K562 (cell line): ENCODE results near the gene DCST1. TPM values are rescaled to one million over a fixed set of nuclear protein-coding genes. Genes with fewer than 3 reads are reported as not detected.
A peak's percentile ranks its signal among the peaks of the same experiment; 100 is the strongest.

Experiments used
- E2F5 ChIP-seq: sonication (generic); formaldehyde crosslinking; IDR thresholded peaks from 2 replicates; pipeline ENCODE4 v1.8.0; 2022; ENCODE audit warnings: mild to moderate bottlenecking, missing genetic modification reagents
- ETS2 ChIP-seq: IDR thresholded peaks from 2 replicates; pipeline ENCODE4 v1.6.1; 2016; ENCODE audit warnings: borderline replicate concordance, missing genetic modification characterization, mild to moderate bottlenecking, moderate library complexity, missing compliant biosample characterization; ENCODE audit not compliant: poor library complexity, severe bottlenecking
- EZH2 ChIP-seq: IDR thresholded peaks from 2 replicates; pipeline ENCODE4 v1.6.1; 2012; ENCODE audit warnings: low read depth, mild to moderate bottlenecking, inconsistent platforms, low read length, borderline replicate concordance
- GTF2B ChIP-seq: IDR thresholded peaks from 2 replicates; pipeline ENCODE4 v1.6.1; 2011; ENCODE audit not compliant: insufficient read length; ENCODE audit errors: extremely low read depth
- LCOR ChIP-seq: sonication (generic); formaldehyde crosslinking; IDR thresholded peaks from 2 replicates; pipeline ENCODE4 v1.8.0; 2022; ENCODE audit warnings: mild to moderate bottlenecking, missing genetic modification reagents
- PHB2 ChIP-seq: fragments of 450-650 bp; IDR thresholded peaks from 2 replicates; pipeline ENCODE4 v1.6.1; 2017; ENCODE audit warnings: low read depth
- TAF7 ChIP-seq: fragments of 450-650 bp; IDR thresholded peaks from 2 replicates; pipeline ENCODE4 v1.6.1; 2016; ENCODE audit warnings: missing genetic modification characterization, missing compliant biosample characterization
- XRCC4 ChIP-seq: IDR thresholded peaks from one replicate; pipeline ENCODE4 v1.6.1; 2011; ENCODE audit not compliant: insufficient read depth, insufficient read length; ENCODE audit errors: extremely low read depth
- ZNF224 ChIP-seq: sonication (generic); formaldehyde crosslinking; IDR thresholded peaks from 2 replicates; pipeline ENCODE4 v1.8.0; 2022; ENCODE audit warnings: mild to moderate bottlenecking, missing genetic modification reagents
- ZNF445 ChIP-seq: fragments of 250-450 bp; sonication (Bioruptor Pico); IDR thresholded peaks from 2 replicates; pipeline ENCODE4 v1.4.0; 2020; ENCODE audit warnings: low read depth, mild to moderate bottlenecking, moderate library complexity
- ZNF507 ChIP-seq: conservative IDR thresholded peaks from 2 replicates; pipeline ENCODE4 v1.6.1; 2017; ENCODE audit warnings: missing genetic modification characterization, missing compliant biosample characterization
- ZNF57 ChIP-seq: fragments of 450-650 bp; formaldehyde crosslinking; IDR thresholded peaks from 2 replicates; pipeline ENCODE4 v1.4.0; 2020; ENCODE audit warnings: mild to moderate bottlenecking, moderate library complexity
- polyA plus RNA-seq, 8 experiments: library from polyadenylated mRNA; depleted of rRNA in 4 of 8; stranded (reverse) in 5 of 8; unstranded in 3 of 8; fragments of >200 nt; fragmentation: Nextera tagmentation in 2 of 8; fragmentation: Illumina TruSeq in 1 of 8; extraction: Ambion mirVana in 2 of 8; extraction: Trizol in 1 of 8; gene quantifications; 2 replicates each; pipeline versions ENCODE4 v1.2.1 to v1.2.3, GENCODE V29; 2011 to 2014; ENCODE audit warnings: inconsistent platforms in 1 of 8, missing spikeins in 1 of 8
- total RNA-seq, 7 experiments: library from RNA; depleted of rRNA in 6 of 7; stranded (reverse); fragments of >200 nt in 6 of 7; fragmentation: Illumina TruSeq in 2 of 7; extraction: Trizol in 2 of 7; gene quantifications; 2 replicates each; pipeline versions ENCODE4 v1.2.1 to v1.2.3, GENCODE V29; 2011 to 2021; ENCODE audit warnings: low replicate concordance in 1 of 7
- TF ChIP-seq, protein P1 (sequence below): fragments of 150-350 bp; conservative IDR thresholded peaks from 2 replicates; pipeline ENCODE4 v1.6.1; 2014; ENCODE audit warnings: low read length

The DCST1 gene
- total and polyA plus RNA-seq, 9 of the 15 experiments (the other 6 are each of a cell fraction or from before 2014, with no cell fraction given) = not detected

- TF ChIP-seq, protein P1, sequence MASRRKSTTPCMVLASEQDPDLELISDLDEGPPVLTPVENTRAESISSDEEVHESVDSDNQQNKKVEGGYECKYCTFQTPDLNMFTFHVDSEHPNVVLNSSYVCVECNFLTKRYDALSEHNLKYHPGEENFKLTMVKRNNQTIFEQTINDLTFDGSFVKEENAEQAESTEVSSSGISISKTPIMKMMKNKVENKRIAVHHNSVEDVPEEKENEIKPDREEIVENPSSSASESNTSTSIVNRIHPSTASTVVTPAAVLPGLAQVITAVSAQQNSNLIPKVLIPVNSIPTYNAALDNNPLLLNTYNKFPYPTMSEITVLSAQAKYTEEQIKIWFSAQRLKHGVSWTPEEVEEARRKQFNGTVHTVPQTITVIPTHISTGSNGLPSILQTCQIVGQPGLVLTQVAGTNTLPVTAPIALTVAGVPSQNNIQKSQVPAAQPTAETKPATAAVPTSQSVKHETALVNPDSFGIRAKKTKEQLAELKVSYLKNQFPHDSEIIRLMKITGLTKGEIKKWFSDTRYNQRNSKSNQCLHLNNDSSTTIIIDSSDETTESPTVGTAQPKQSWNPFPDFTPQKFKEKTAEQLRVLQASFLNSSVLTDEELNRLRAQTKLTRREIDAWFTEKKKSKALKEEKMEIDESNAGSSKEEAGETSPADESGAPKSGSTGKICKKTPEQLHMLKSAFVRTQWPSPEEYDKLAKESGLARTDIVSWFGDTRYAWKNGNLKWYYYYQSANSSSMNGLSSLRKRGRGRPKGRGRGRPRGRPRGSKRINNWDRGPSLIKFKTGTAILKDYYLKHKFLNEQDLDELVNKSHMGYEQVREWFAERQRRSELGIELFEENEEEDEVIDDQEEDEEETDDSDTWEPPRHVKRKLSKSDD = 0 out of 2 replicates have a peak, but pooled peaks have one; percentile 12
- TF ChIP-seq E2F5 = peak; percentile 91; the same call in 1 of the 2 replicates
- TF ChIP-seq PHB2 = no peak
- TF ChIP-seq ZNF507 (tag) = no peak
- TF ChIP-seq XRCC4 = no peak
- no peak for TF ChIP-seq TAF7 (tag)
- TF ChIP-seq ZNF445 (CRISPR knock-in tag) = no peak
- TF ChIP-seq ZNF224 (CRISPR knock-in tag) = no peak
- TF ChIP-seq GTF2B = no peak
- TF ChIP-seq ZNF57 = no peak
- TF ChIP-seq EZH2 = no peak
- peak; percentile 97 for TF ChIP-seq LCOR (CRISPR knock-in tag)
- no peak for TF ChIP-seq ETS2 (tag)
Observed at GRCh38 chr1:155017041-155017945, 16.3 kb upstream of the DCST1 start (continued).
